Activated T-helper 17 cell treated with anti-CD3 and anti-CD28 coated beads, Interleukin-2, amount 50 U/mL, for 72 hours (primary cell): ENCODE measurements around the gene MCUB. TPM values are rescaled to one million over a fixed set of nuclear protein-coding genes. Genes with fewer than 3 reads are reported as not detected.

Experiments
- ATAC-seq: fragments of 150-1000 bp; cut with Tn5 transposase; replicated peaks from 2 replicates; pipeline ENCODE4 v1.10.0; 2021; ENCODE audit warnings: mild to moderate bottlenecking, moderate library complexity
- H3K27ac Mint-ChIP-seq: one replicate; pipeline ENCODE4 v1.8.0; 2022; ENCODE audit warnings: mixed read lengths
- H3K27me3 Mint-ChIP-seq: one replicate; pipeline ENCODE4 v1.8.0; 2022; ENCODE audit warnings: mixed read lengths
- H3K36me3 Mint-ChIP-seq: one replicate; pipeline ENCODE4 v1.8.0; 2022; ENCODE audit warnings: low read depth, mild to moderate bottlenecking, mixed read lengths
- H3K4me1 Mint-ChIP-seq: one replicate; pipeline ENCODE4 v1.8.0; 2022; ENCODE audit warnings: mixed read lengths
- H3K4me3 Mint-ChIP-seq: one replicate; pipeline ENCODE4 v1.8.0; 2022; ENCODE audit warnings: mild to moderate bottlenecking, mixed read lengths
- H3K9me3 Mint-ChIP-seq: one replicate; pipeline ENCODE4 v1.8.0; 2022; ENCODE audit warnings: mixed read lengths
- total RNA-seq, 2 donors: library from RNA; stranded (reverse); gene quantifications; one replicate each; pipeline ENCODE4 v1.2.3, GENCODE V29; 2022

The MCUB gene
- total RNA-seq, 2 donors from 2014 or later: 57.3 to 62.4 TPM

DNA sequence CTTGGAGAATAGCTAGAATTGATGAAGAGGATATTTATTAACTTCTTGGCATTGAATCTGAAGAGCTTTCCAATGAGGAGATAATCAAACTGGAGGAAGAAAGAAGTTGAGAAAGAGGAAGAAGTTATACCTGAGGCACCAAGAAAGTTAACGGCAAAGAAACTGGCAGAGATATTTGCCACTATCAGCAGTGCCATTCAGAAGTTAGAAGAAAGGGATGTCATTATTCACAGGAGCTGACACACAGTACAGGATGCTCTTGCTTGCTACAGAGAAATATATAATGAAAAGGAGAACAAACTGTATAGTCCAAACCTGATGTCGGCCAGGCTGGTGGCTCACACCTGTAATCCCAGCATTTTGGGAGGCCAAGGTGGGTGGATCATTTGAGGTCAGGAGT lies 64.5 kb downstream of the MCUB start:
- no peaks in the 10 kb centered on the region for H3K27me3 Mint-ChIP-seq

DNA sequence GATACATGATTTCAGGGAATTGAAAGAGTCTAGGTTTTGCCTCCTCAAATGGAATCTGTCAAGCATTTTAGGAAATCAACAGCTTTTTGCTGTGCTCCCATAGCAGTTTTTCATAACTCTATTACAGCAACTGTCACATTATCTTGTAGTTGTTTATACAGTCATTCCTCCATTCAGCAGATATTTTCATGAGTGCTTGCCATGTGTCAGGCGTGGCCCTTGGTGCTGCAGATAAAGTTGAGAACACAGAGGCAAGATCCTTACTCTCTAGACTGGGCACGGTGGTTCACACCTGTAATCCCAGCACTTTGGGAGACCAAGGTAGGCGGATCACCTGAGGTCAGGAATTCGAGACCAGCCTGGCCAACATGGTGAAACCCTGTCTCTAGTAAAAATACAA lies 67.3 kb downstream of the MCUB start:
- Mint-ChIP-seq H3K27me3 (no peaks in the 10 kb centered on the region), H3K4me1 (peaks cover 18% of the 10 kb centered on the region), H3K36me3 (peaks cover 17% of the 10 kb centered on the region), H3K4me3 (no peak overlapping the region), H3K27ac (peak overlapping the region; percentile 58), H3K9me3 (no peaks in the 10 kb centered on the region)
- ATAC-seq: no peak

More for the DNA sequence above, 64.5 kb downstream of the MCUB start:
- Mint-ChIP-seq H3K4me3 (no peak overlapping the region), H3K36me3 (peaks cover 10% of the 10 kb centered on the region), H3K27ac (no peak overlapping the region), H3K9me3 (no peaks in the 10 kb centered on the region), H3K4me1 (peaks cover 18% of the 10 kb centered on the region)
- ATAC-seq: no peak

DNA sequence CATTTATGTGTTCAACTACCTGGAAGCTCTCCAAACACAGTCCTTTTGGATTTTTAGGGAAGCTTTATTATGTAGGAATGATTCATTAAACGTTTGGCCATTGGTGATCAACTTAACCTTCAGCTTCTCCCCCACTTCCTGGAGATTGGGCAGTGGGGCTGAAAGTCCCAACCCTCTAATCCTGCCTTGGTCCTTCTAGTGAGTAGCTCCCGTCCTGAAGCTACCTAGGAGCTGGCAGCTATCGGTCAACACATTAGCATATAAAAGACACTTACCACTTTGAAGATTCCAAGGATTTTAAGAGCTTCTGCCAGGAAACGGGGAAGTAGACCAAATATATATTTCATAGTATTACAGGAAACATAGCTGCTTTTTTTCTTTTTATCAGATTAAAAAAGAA lies 69.7 kb downstream of the MCUB start:
- no peak for ATAC-seq
- H3K36me3 Mint-ChIP-seq: peaks cover 13% of the 10 kb centered on the region
- no peaks in the 10 kb centered on the region for H3K27me3 Mint-ChIP-seq
- H3K27ac Mint-ChIP-seq: no peak overlapping the region
- H3K4me3 Mint-ChIP-seq: no peak overlapping the region
- H3K4me1 Mint-ChIP-seq: peaks cover 9% of the 10 kb centered on the region
- H3K9me3 Mint-ChIP-seq: no peaks in the 10 kb centered on the region

DNA sequence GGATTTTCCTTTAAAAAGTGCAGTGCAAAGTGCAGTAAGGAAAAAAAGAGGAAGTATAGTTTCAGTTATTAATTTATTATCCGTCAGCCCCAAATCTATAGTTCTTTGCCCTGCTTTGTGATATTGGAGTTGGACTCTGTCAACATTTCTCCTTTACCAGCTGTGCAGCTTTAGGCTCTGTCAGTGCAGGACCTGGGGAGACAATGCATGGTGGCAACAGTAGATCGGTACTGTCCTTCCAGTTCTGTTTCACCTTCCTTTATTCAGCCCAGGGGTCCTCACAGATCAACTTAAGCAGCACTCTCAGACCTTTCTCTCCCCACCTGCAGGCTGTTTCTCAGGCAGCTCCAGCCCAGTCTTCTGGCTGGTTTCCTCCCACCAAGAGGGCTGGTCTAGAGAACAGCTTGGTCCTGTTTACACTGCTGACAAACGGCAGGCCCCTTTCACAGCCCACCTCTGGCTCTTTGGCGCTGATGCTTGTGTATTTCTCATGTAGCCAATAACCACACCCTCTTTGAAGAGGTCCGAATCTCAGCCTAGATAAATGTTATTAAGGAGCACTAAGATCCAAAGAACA lies 71.6 kb downstream of the MCUB start:
- H3K9me3 Mint-ChIP-seq: peaks cover 4% of the 10 kb centered on the region
- H3K4me3 Mint-ChIP-seq: no peak overlapping the region
- H3K4me1 Mint-ChIP-seq: peaks cover 16% of the 10 kb centered on the region
- no peak for ATAC-seq
- peak overlapping the region; percentile 68 for H3K27ac Mint-ChIP-seq
- peaks cover 13% of the 10 kb centered on the region for H3K36me3 Mint-ChIP-seq
- H3K27me3 Mint-ChIP-seq: no peaks in the 10 kb centered on the region

DNA sequence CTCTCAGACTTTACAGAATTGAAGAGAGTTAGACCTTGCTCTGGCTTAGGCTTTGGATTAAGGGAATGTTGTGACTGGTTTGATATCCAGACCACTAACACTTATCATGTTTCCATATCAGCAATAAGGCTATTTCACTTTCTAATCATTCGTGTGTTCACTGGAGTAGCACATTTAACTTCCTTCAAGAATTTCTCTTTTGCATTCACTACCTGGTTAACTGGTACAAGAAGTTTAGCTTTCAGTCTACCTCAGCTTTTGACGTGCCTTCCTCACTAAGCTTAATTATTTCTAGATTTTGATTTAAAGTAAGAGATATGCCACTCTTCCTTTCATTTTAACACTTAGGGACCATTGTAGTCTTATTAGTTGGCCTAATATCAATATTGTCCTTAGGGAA lies 80.6 kb downstream of the MCUB start:
- Mint-ChIP-seq H3K4me3 (peak overlapping the region; percentile 33), H3K27ac (peak overlapping the region; percentile 34), H3K27me3 (no peaks in the 10 kb centered on the region), H3K4me1 (peaks cover 25% of the 10 kb centered on the region), H3K36me3 (no peaks in the 10 kb centered on the region), H3K9me3 (peaks cover 7% of the 10 kb centered on the region)
- no peak for ATAC-seq

GRCh38 chr4:109645874-109646710 lies 86.0 kb downstream of the MCUB start:
- Mint-ChIP-seq H3K4me1 (peaks cover 17% of the 10 kb centered on the region), H3K9me3 (no peaks in the 10 kb centered on the region), H3K27ac (no peak overlapping the region), H3K36me3 (no peaks in the 10 kb centered on the region), H3K4me3 (no peak overlapping the region), H3K27me3 (no peaks in the 10 kb centered on the region)
- ATAC-seq: peak; percentile 25

DNA sequence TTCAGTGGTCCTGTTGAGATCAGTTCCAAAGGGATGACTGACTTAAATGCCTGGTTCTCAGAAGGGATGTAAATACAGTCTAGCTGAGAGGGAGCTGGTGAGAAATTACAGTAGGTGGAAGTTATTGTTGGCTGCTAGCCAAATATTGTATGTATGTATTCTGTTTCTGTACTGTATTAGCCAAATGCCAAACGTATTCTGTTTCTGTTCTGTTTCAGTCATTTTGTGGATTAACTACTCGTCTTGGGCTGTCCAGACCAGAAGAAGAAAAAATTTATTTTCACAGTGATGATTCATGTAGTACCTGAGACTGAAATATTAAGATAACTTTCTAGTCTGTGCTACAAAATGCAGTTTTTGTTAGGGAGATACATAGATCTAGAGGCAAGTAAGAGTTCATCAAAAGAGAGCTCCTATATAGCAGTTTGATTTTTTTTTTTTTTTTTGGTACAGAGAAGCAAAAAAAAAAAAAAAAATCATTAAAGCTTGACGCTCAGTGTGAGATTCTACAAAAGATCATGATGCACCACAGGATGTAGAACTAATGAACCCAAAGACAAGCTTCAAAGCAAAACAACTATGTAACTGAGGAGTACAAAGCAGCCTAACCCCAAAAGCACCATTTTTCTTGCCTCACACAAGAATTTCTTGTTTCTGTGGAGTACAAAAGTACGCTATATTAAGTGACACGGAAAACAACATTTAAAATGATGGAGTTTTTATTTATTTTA lies 88.4 kb downstream of the MCUB start:
- Mint-ChIP-seq H3K27me3 (no peaks in the 10 kb centered on the region), H3K4me3 (no peak overlapping the region), H3K4me1 (peaks cover 21% of the 10 kb centered on the region), H3K9me3 (peaks cover 3% of the 10 kb centered on the region), H3K36me3 (peaks cover 6% of the 10 kb centered on the region), H3K27ac (peak overlapping the region; percentile 73)
- peak; percentile 74 for ATAC-seq

GRCh38 chr4:109648997-109649575 lies 89.0 kb downstream of the MCUB start:
- ATAC-seq: no peak
- Mint-ChIP-seq H3K4me1 (peaks cover 21% of the 10 kb centered on the region), H3K27ac (peak overlapping the region; percentile 73)

GRCh38 chr4:109649872-109650271 lies 89.8 kb downstream of the MCUB start:
- Mint-ChIP-seq H3K27ac (peak overlapping the region; percentile 73), H3K36me3 (peaks cover 9% of the 10 kb centered on the region), H3K9me3 (peaks cover 3% of the 10 kb centered on the region), H3K27me3 (no peaks in the 10 kb centered on the region), H3K4me1 (peaks cover 21% of the 10 kb centered on the region), H3K4me3 (no peak overlapping the region)
- peak; percentile 69 for ATAC-seq

More at GRCh38 chr4:109648997-109649575, 89.0 kb downstream of the MCUB start:
- H3K36me3 Mint-ChIP-seq: peaks cover 9% of the 10 kb centered on the region
- H3K9me3 Mint-ChIP-seq: peaks cover 3% of the 10 kb centered on the region
- H3K27me3 Mint-ChIP-seq: no peaks in the 10 kb centered on the region
- H3K4me3 Mint-ChIP-seq: no peak overlapping the region

- H3K36me3 Mint-ChIP-seq: peaks cover 18% of the 10 kb centered on the region
- peaks cover 3% of the 10 kb centered on the region for H3K9me3 Mint-ChIP-seq
- H3K27me3 Mint-ChIP-seq: no peaks in the 10 kb centered on the region
- H3K4me3 Mint-ChIP-seq: no peak overlapping the region
- no peak overlapping the region for H3K27ac Mint-ChIP-seq
- peaks cover 8% of the 10 kb centered on the region for H3K4me1 Mint-ChIP-seq
- no peak for ATAC-seq
Observed at GRCh38 chr4:109655396-109655795, 95.3 kb downstream of the MCUB start.

DNA sequence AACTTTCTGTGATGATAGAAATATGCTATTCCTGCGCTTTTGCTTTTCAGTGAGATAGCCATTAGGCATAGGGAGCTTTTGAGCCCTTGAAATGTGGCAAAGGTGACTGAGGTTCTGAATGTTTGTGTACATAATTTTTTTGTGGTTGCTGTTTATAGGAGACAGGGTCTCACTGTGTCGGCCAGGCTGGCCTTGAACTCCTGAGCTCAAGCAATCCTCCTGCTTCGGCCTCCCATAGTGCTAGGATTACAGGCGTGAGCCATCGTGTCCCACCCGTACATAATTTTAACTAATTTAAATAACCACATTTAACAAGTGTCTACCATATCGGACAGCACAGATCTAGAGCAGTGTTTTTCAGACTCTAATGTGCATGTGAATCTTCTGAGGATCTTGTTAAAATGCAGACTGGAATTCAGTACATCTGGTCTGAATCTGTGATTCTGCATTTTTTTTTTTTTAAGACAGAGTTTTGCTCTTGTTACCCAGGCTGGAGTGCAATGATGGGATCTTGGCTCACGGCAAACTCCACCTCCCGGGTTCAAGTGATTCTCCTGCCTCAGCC lies 97.9 kb downstream of the MCUB start:
- no peak for ATAC-seq
- H3K27ac Mint-ChIP-seq: no peak overlapping the region
- no peaks in the 10 kb centered on the region for H3K9me3 Mint-ChIP-seq
- H3K4me3 Mint-ChIP-seq: no peak overlapping the region
- peaks cover 29% of the 10 kb centered on the region for H3K36me3 Mint-ChIP-seq
- no peaks in the 10 kb centered on the region for H3K27me3 Mint-ChIP-seq
- H3K4me1 Mint-ChIP-seq: peaks cover 4% of the 10 kb centered on the region

GRCh38 chr4:109658871-109659410 lies 98.9 kb downstream of the MCUB start:
- Mint-ChIP-seq H3K27me3 (no peaks in the 10 kb centered on the region), H3K9me3 (no peaks in the 10 kb centered on the region), H3K4me1 (peaks cover 4% of the 10 kb centered on the region), H3K4me3 (no peak overlapping the region), H3K36me3 (peaks cover 35% of the 10 kb centered on the region), H3K27ac (no peak overlapping the region)
- no peak for ATAC-seq

GRCh38 chr4:109662116-109662515 lies 102.1 kb downstream of the MCUB start:
- Mint-ChIP-seq H3K36me3 (peaks cover 60% of the 10 kb centered on the region), H3K9me3 (no peaks in the 10 kb centered on the region), H3K27ac (no peak overlapping the region), H3K27me3 (no peaks in the 10 kb centered on the region), H3K4me3 (no peak overlapping the region), H3K4me1 (peaks cover 15% of the 10 kb centered on the region)
- no peak for ATAC-seq

GRCh38 chr4:109662771-109663170 lies 102.7 kb downstream of the MCUB start:
- ATAC-seq: no peak
- H3K4me1 Mint-ChIP-seq: peaks cover 18% of the 10 kb centered on the region
- no peak overlapping the region for H3K27ac Mint-ChIP-seq
- no peak overlapping the region for H3K4me3 Mint-ChIP-seq
- H3K9me3 Mint-ChIP-seq: no peaks in the 10 kb centered on the region
- no peaks in the 10 kb centered on the region for H3K27me3 Mint-ChIP-seq
- peaks cover 60% of the 10 kb centered on the region for H3K36me3 Mint-ChIP-seq
